GM23338 (cell line): ENCODE data around the gene APEX1. TPM values are rescaled to one million over a fixed set of nuclear protein-coding genes. Genes with fewer than 3 reads are reported as not detected.

Source experiments
- ATAC-seq: fragments of 200-7000 bp; cut with Tn5 transposase; 3 replicates; pipeline ENCODE4 v1.9.1; 2020
- DNase-seq: peaks from one replicate; pipeline ENCODE4 v3.0.0-alpha.2; 2015; ENCODE audit warnings: low spot score
- H2AFZ ChIP-seq: fragments of 200-600 bp; sonication (generic); 2 replicates; pipeline ENCODE4 v1.8.0; 2016; ENCODE audit warnings: antibody characterized with exemption, mild to moderate bottlenecking, moderate library complexity
- H3F3A ChIP-seq: fragments of 200-600 bp; sonication (generic); replicated peaks from 2 replicates; pipeline ENCODE4 v1.8.0; 2017; ENCODE audit warnings: antibody characterized with exemption, mixed run types, low read depth
- H3K27ac ChIP-seq: fragments of 200-600 bp; sonication (generic); 2 replicates; pipeline ENCODE4 v1.6.1; 2016; ENCODE audit warnings: low read depth
- H3K27me3 ChIP-seq: fragments of 200-600 bp; sonication (generic); 2 replicates; pipeline ENCODE4 v1.8.0; 2016; ENCODE audit warnings: mild to moderate bottlenecking, mixed run types, moderate library complexity; ENCODE audit not compliant: insufficient read depth
- H3K36me3 ChIP-seq: fragments of 200-600 bp; sonication (generic); 2 replicates; pipeline ENCODE4 v1.8.0; 2016; ENCODE audit warnings: mild to moderate bottlenecking; ENCODE audit not compliant: insufficient read depth
- H3K4me1 ChIP-seq: fragments of 200-600 bp; sonication (generic); 2 replicates; pipeline ENCODE4 v1.8.0; 2016; ENCODE audit warnings: mild to moderate bottlenecking, moderate library complexity; ENCODE audit not compliant: insufficient read depth
- H3K4me2 ChIP-seq: fragments of 200-600 bp; sonication (generic); 2 replicates; pipeline ENCODE4 v1.7.1; 2017; ENCODE audit warnings: mixed run types
- H3K4me3 ChIP-seq: fragments of 200-600 bp; sonication (generic); 2 replicates; pipeline ENCODE4 v1.6.1; 2016; ENCODE audit warnings: mixed run types
- H3K79me2 ChIP-seq: fragments of 200-600 bp; sonication (generic); replicated peaks from 2 replicates; pipeline ENCODE4 v1.8.0; 2017; ENCODE audit warnings: mild to moderate bottlenecking; ENCODE audit not compliant: insufficient read depth
- H3K9me2 ChIP-seq: fragments of 200-600 bp; sonication (generic); 2 replicates; pipeline ENCODE4 v1.8.0; 2017; ENCODE audit not compliant: insufficient read depth
- H4K20me1 ChIP-seq: fragments of 200-600 bp; sonication (generic); replicated peaks from 2 replicates; pipeline ENCODE4 v1.8.0; 2017; ENCODE audit warnings: mild to moderate bottlenecking; ENCODE audit not compliant: insufficient read depth
- H3K27ac Mint-ChIP-seq: 2 replicates; pipeline ENCODE4 v1.8.0; 2020; ENCODE audit warnings: inconsistent platforms, mild to moderate bottlenecking, moderate library complexity, mixed read lengths
- H3K27me3 Mint-ChIP-seq: 3 replicates; pipeline ENCODE4 v1.8.0; 2022; ENCODE audit warnings: low read depth, mild to moderate bottlenecking, moderate library complexity, mixed read lengths, inconsistent platforms; ENCODE audit not compliant: insufficient read depth, poor library complexity
- H3K36me3 Mint-ChIP-seq: 3 replicates; pipeline ENCODE4 v1.8.0; 2021; ENCODE audit warnings: low read depth, mild to moderate bottlenecking, inconsistent platforms, moderate library complexity, mixed read lengths
- H3K4me1 Mint-ChIP-seq: 3 replicates; pipeline ENCODE4 v1.8.0; 2020; ENCODE audit warnings: mild to moderate bottlenecking, inconsistent platforms, mixed read lengths
- H3K4me3 Mint-ChIP-seq: 3 replicates; pipeline ENCODE4 v1.8.0; 2021; ENCODE audit warnings: moderate library complexity, mild to moderate bottlenecking, inconsistent platforms, mixed read lengths
- H3K9me3 Mint-ChIP-seq: 3 replicates; pipeline ENCODE4 v1.8.0; 2020; ENCODE audit warnings: moderate library complexity, mild to moderate bottlenecking, inconsistent platforms, mixed read lengths
- CREB1 ChIP-seq: fragments of 250-450 bp; sonication (Bioruptor Pico); IDR thresholded peaks from 2 replicates; pipeline ENCODE4 v1.5.0; 2020; ENCODE audit warnings: low read depth, mild to moderate bottlenecking, moderate library complexity
- CTCF ChIP-seq, 2 experiments: fragments of 200-600 bp in 1 of 2; sonication (generic) in 1 of 2; conservative IDR thresholded peaks; 2 replicates each; pipeline versions ENCODE4 v1.5.1 to v1.6.1; 2016 to 2017; ENCODE audit warnings: antibody characterized with exemption in 2 of 2, low read depth in 2 of 2, mild to moderate bottlenecking in 2 of 2, moderate library complexity in 1 of 2
- ETS1 ChIP-seq: IDR thresholded peaks from 2 replicates; pipeline ENCODE4 v1.6.1; 2016; ENCODE audit warnings: antibody characterized with exemption
- EZH2 ChIP-seq: fragments of 200-600 bp; sonication (generic); IDR thresholded peaks from one replicate; pipeline ENCODE4 v1.8.0; 2017; ENCODE audit warnings: antibody characterized with exemption, mild to moderate bottlenecking, low read depth; ENCODE audit not compliant: unreplicated experiment
- EZH2phosphoT487 ChIP-seq: fragments of 200-600 bp; sonication (generic); IDR thresholded peaks from one replicate; pipeline ENCODE4 v1.8.1; 2018; ENCODE audit warnings: antibody characterized with exemption; ENCODE audit not compliant: unreplicated experiment
- JUNB ChIP-seq: IDR thresholded peaks from one replicate; pipeline ENCODE4 v1.6.1; 2016; ENCODE audit warnings: antibody characterized with exemption; ENCODE audit not compliant: unreplicated experiment
- NANOG ChIP-seq: IDR thresholded peaks from 2 replicates; pipeline ENCODE4 v1.6.1; 2016; ENCODE audit warnings: antibody characterized with exemption, borderline replicate concordance
- POLR2AphosphoS5 ChIP-seq: IDR thresholded peaks from 2 replicates; pipeline ENCODE4 v1.6.1; 2016; ENCODE audit warnings: antibody characterized with exemption, low read depth
- STAT1 ChIP-seq: IDR thresholded peaks from one replicate; pipeline ENCODE4 v1.6.1; 2016; ENCODE audit warnings: antibody characterized with exemption; ENCODE audit not compliant: unreplicated experiment
- ZNF114 ChIP-seq: fragments of 250-450 bp; sonication (Bioruptor Pico); IDR thresholded peaks from 2 replicates; pipeline ENCODE4 v1.5.0; 2020; ENCODE audit warnings: mild to moderate bottlenecking, moderate library complexity
- ZNF331 ChIP-seq: fragments of 250-450 bp; sonication (Bioruptor Pico); IDR thresholded peaks from 2 replicates; pipeline ENCODE4 v1.5.0; 2020; ENCODE audit warnings: low read depth, mild to moderate bottlenecking, moderate library complexity
- ZNF462 ChIP-seq: fragments of 250-450 bp; sonication (Bioruptor Pico); IDR thresholded peaks from 2 replicates; pipeline ENCODE4 v1.5.0; 2020; ENCODE audit warnings: mild to moderate bottlenecking, moderate library complexity
- polyA plus RNA-seq: library from polyadenylated mRNA; unstranded; fragments of >200 nt; fragmentation: Nextera tagmentation; extraction: Ambion mirVana; gene quantifications from 2 replicates; pipeline ENCODE4 v1.2.1, GENCODE V29; 2016
- total RNA-seq: library from RNA; depleted of rRNA; stranded (reverse); fragments of >200 nt; shearing (Covaris generic); gene quantifications from 2 replicates; pipeline ENCODE4 v1.2.3, GENCODE V29; 2014

APEX1 gene
- total and polyA plus RNA-seq, 2 experiments from 2014 or later, result 247 to 279 TPM

GRCh38 chr14:20440882-20441281, 14.1 kb upstream of the APEX1 start:
- Mint-ChIP-seq H3K4me3 (no peak overlapping the region), H3K9me3 (peaks cover 4% of the 10 kb centered on the region; the same call in 2 of the 3 replicates), H3K4me1 (peaks cover 3% of the 10 kb centered on the region; the same call in 1 of the 3 replicates), H3K27ac (no peak overlapping the region), H3K27me3 (peaks cover 10% of the 10 kb centered on the region), H3K36me3 (peaks cover 7% of the 10 kb centered on the region; the same call in 2 of the 3 replicates)
- Histone ChIP-seq H2AFZ (no peak overlapping the region), H3F3A (no peaks in the 10 kb centered on the region), H3K9me2 (0 out of 2 replicates have a peak, but pooled peaks cover 9% of the 10 kb centered on the region), H3K27ac (no peak overlapping the region), H3K27me3 (peaks cover 9% of the 10 kb centered on the region), H3K4me1 (no peaks in the 10 kb centered on the region; the same call in 1 of the 2 replicates), H3K79me2 (no peaks in the 10 kb centered on the region), H4K20me1 (no peaks in the 10 kb centered on the region), H3K4me2 (no peak overlapping the region), H3K4me3 (no peak overlapping the region), H3K36me3 (peaks cover 2% of the 10 kb centered on the region)
- TF ChIP-seq ZNF114 (CRISPR knock-in tag), result no peak
- TF ChIP-seq CTCF (conservative IDR thresholded peaks at IDR 0.05; ENCODE audit: low read depth in 2 of 2), result no peak
- no peak for TF ChIP-seq EZH2phosphoT487
- DNase-seq (no peak), ATAC-seq (no peak; the same call in 2 of the 3 replicates)

GRCh38 chr14:20441461-20441860, 13.6 kb upstream of the APEX1 start:
- peaks cover 4% of the 10 kb centered on the region; the same call in 2 of the 3 replicates for H3K9me3 Mint-ChIP-seq
- Histone ChIP-seq H2AFZ (no peak overlapping the region), H3K27ac (no peak overlapping the region)
- TF ChIP-seq STAT1 (no peak), ZNF462 (CRISPR knock-in tag) (no peak), NANOG (no peak), JUNB (no peak), ZNF114 (CRISPR knock-in tag) (no peak), CREB1 (CRISPR knock-in tag) (no peak), ZNF331 (CRISPR knock-in tag) (no peak), EZH2 (no peak), EZH2phosphoT487 (no peak), ETS1 (no peak), POLR2AphosphoS5 (no peak)

More at GRCh38 chr14:20441461-20441860, 13.6 kb upstream of the APEX1 start:
- no peak for ATAC-seq
- Mint-ChIP-seq H3K27ac (no peak overlapping the region), H3K4me3 (no peak overlapping the region), H3K27me3 (peaks cover 5% of the 10 kb centered on the region), H3K36me3 (peaks cover 7% of the 10 kb centered on the region; the same call in 2 of the 3 replicates), H3K4me1 (0 out of 3 replicates have a peak, but pooled peaks cover 3% of the 10 kb centered on the region)
- no peaks in the 10 kb centered on the region for H3F3A ChIP-seq
- no peak overlapping the region for H3K4me2 ChIP-seq
- 0 out of 2 replicates have a peak, but pooled peaks cover 9% of the 10 kb centered on the region for H3K9me2 ChIP-seq
- H3K27me3 ChIP-seq, result peaks cover 3% of the 10 kb centered on the region; the same call in 1 of the 2 replicates
- peaks cover 7% of the 10 kb centered on the region for H3K36me3 ChIP-seq
- H3K4me1 ChIP-seq, result no peaks in the 10 kb centered on the region
- H3K4me3 ChIP-seq, result no peak overlapping the region
- DNase-seq, result no peak
- H4K20me1 ChIP-seq, result no peaks in the 10 kb centered on the region
- H3K79me2 ChIP-seq, result no peaks in the 10 kb centered on the region
